ENCODE results near the gene RMND5B. TPM values are rescaled to one million over a fixed set of nuclear protein-coding genes. Genes with fewer than 3 reads are reported as not detected.
"Not testable (repeated sequence)": the region's sequence is repeated elsewhere in the genome, so short reads cannot be mapped to it uniquely, and the experiment has no call there.

RMND5B gene
- total RNA-seq, 2 experiments from 2014 or later: 3.8 to 6.0 TPM

GRCh38 chr5:178182158-178182876 is 51.5 kb downstream of the RMND5B start:
- Mint-ChIP-seq H3K27ac (peak overlapping the region; percentile 68), H3K9me3 (ENCODE audit: insufficient read depth) (no peaks in the 10 kb centered on the region), H3K27me3 (ENCODE audit: low read depth) (no peaks in the 10 kb centered on the region), H3K36me3 (ENCODE audit: low read depth) (no peaks in the 10 kb centered on the region), H3K4me3 (no peak overlapping the region), H3K4me1 (ENCODE audit: low read depth) (peaks cover 9% of the 10 kb centered on the region)
- ChIA-PET CTCF (interaction anchor here (1.4 to 3.4 kb wide), 2 partner anchors 36 to 107 kb away, joined by 3 to 12 read pairs; no protein-coding TSS in a partner anchor), POLR2A (interaction anchor here (1.7 kb wide), 1 partner anchor 22 kb away, joined by 5 read pairs; the partner anchor contains the start of gene HNRNPAB)
- peak; percentile 39 for ATAC-seq
- no peak for DNase-seq

GRCh38 chr5:178186427-178186826 is 55.6 kb downstream of the RMND5B start:
- H3K27me3 Mint-ChIP-seq (ENCODE audit: low read depth): peaks cover 8% of the 10 kb centered on the region
- POLR2A ChIA-PET: interaction anchor here (1.0 kb wide), 1 partner anchor 18 kb away, joined by 4 read pairs; the partner anchor contains the start of gene HNRNPAB
- H3K27ac Mint-ChIP-seq: no peak overlapping the region

GRCh38 chr5:178187014-178187413 is 56.2 kb downstream of the RMND5B start, which contains the start of gene GMCL2:
GMCL2 (minus strand) TSS chr5:178187371; CDS start chr5:178187299, 72 bp downstream.
- H3K36me3 Mint-ChIP-seq (ENCODE audit: low read depth): no peaks in the 10 kb centered on the region
- no peaks in the 10 kb centered on the region for H3K9me3 Mint-ChIP-seq (ENCODE audit: insufficient read depth)
- DNase-seq (no peak), ATAC-seq (no peak)
- no peak within 1 kb of the TSS for H3K27ac Mint-ChIP-seq
- ChIA-PET POLR2A (no interaction called here), CTCF (interaction anchor here (1.3 kb wide), 1 partner anchor 111 kb away, joined by 4 read pairs; no protein-coding TSS in a partner anchor)
- H3K27me3 Mint-ChIP-seq (ENCODE audit: low read depth): peaks cover 8% of the 10 kb centered on the region
- no peak within 1 kb of the TSS for H3K4me3 Mint-ChIP-seq
- H3K4me1 Mint-ChIP-seq (ENCODE audit: low read depth): peaks cover 7% of the 10 kb centered on the region

More at GRCh38 chr5:178186427-178186826, 55.6 kb downstream of the RMND5B start:
- DNase-seq (no peak), ATAC-seq (no peak)
- Mint-ChIP-seq H3K9me3 (ENCODE audit: insufficient read depth) (no peaks in the 10 kb centered on the region), H3K36me3 (ENCODE audit: low read depth) (no peaks in the 10 kb centered on the region), H3K4me1 (ENCODE audit: low read depth) (peaks cover 9% of the 10 kb centered on the region), H3K4me3 (no peak overlapping the region)
- CTCF ChIA-PET: interaction anchor here (1.3 kb wide), 1 partner anchor 111 kb away, joined by 4 read pairs; no protein-coding TSS in a partner anchor

GRCh38 chr5:178189433-178189832 is 58.6 kb downstream of the RMND5B start:
- ATAC-seq (no peak), DNase-seq (no peak)
- POLR2A ChIA-PET: no interaction called here
- Mint-ChIP-seq H3K9me3 (ENCODE audit: insufficient read depth) (peaks cover 3% of the 10 kb centered on the region), H3K27me3 (ENCODE audit: low read depth) (peaks cover 15% of the 10 kb centered on the region), H3K36me3 (ENCODE audit: low read depth) (no peaks in the 10 kb centered on the region), H3K27ac (no peak overlapping the region), H3K4me1 (ENCODE audit: low read depth) (peaks cover 20% of the 10 kb centered on the region), H3K4me3 (no peak overlapping the region)
- CTCF ChIA-PET: no interaction called here

- CTCF ChIA-PET: no interaction called here
- ATAC-seq: no peak
- no peak overlapping the region for H3K4me3 Mint-ChIP-seq
These were observed 60.8 kb downstream of the RMND5B start for GRCh38 chr5:178191661-178192060.

GRCh38 chr5:178192244-178192643 is 61.4 kb downstream of the RMND5B start:
- H3K27ac Mint-ChIP-seq: no peak overlapping the region
- peaks cover 3% of the 10 kb centered on the region for H3K9me3 Mint-ChIP-seq (ENCODE audit: insufficient read depth)
- no peaks in the 10 kb centered on the region for H3K36me3 Mint-ChIP-seq (ENCODE audit: low read depth)
- DNase-seq (no peak), ATAC-seq (no peak)
- POLR2A ChIA-PET: no interaction called here
- H3K4me1 Mint-ChIP-seq (ENCODE audit: low read depth): peaks cover 24% of the 10 kb centered on the region
- CTCF ChIA-PET: no interaction called here
- peaks cover 18% of the 10 kb centered on the region for H3K27me3 Mint-ChIP-seq (ENCODE audit: low read depth)
- H3K4me3 Mint-ChIP-seq: no peak overlapping the region

More at GRCh38 chr5:178191661-178192060, 60.8 kb downstream of the RMND5B start:
- H3K9me3 Mint-ChIP-seq (ENCODE audit: insufficient read depth): peaks cover 3% of the 10 kb centered on the region
- H3K27me3 Mint-ChIP-seq (ENCODE audit: low read depth): peaks cover 18% of the 10 kb centered on the region
- H3K27ac Mint-ChIP-seq: no peak overlapping the region
- no peak for DNase-seq
- peaks cover 24% of the 10 kb centered on the region for H3K4me1 Mint-ChIP-seq (ENCODE audit: low read depth)
- no peaks in the 10 kb centered on the region for H3K36me3 Mint-ChIP-seq (ENCODE audit: low read depth)
- POLR2A ChIA-PET: no interaction called here

- Mint-ChIP-seq H3K4me3 (no peak overlapping the region), H3K4me1 (ENCODE audit: low read depth) (peaks cover 24% of the 10 kb centered on the region), H3K9me3 (ENCODE audit: insufficient read depth) (peaks cover 3% of the 10 kb centered on the region), H3K27me3 (ENCODE audit: low read depth) (peaks cover 18% of the 10 kb centered on the region), H3K27ac (no peak overlapping the region), H3K36me3 (ENCODE audit: low read depth) (no peaks in the 10 kb centered on the region)
- ChIA-PET POLR2A (no interaction called here), CTCF (no interaction called here)
- no peak for ATAC-seq
- no peak for DNase-seq
These were observed 62.0 kb downstream of the RMND5B start for GRCh38 chr5:178192787-178193186.

- peak overlapping the region; percentile 35 for H3K27ac Mint-ChIP-seq
- CTCF ChIA-PET: no interaction called here
- H3K4me3 Mint-ChIP-seq: no peak overlapping the region
- no peaks in the 10 kb centered on the region for H3K36me3 Mint-ChIP-seq (ENCODE audit: low read depth)
- peaks cover 24% of the 10 kb centered on the region for H3K4me1 Mint-ChIP-seq (ENCODE audit: low read depth)
- peaks cover 3% of the 10 kb centered on the region for H3K9me3 Mint-ChIP-seq (ENCODE audit: insufficient read depth)
- no peak for ATAC-seq
- peaks cover 18% of the 10 kb centered on the region for H3K27me3 Mint-ChIP-seq (ENCODE audit: low read depth)
- POLR2A ChIA-PET: no interaction called here
- DNase-seq: no peak
These were observed 62.5 kb downstream of the RMND5B start for GRCh38 chr5:178193251-178193809.

GRCh38 chr5:178194026-178194425 is 63.2 kb downstream of the RMND5B start:
- CTCF ChIA-PET: no interaction called here
- H3K9me3 Mint-ChIP-seq (ENCODE audit: insufficient read depth): peaks cover 3% of the 10 kb centered on the region
- POLR2A ChIA-PET: no interaction called here
- no peak for DNase-seq
- H3K27ac Mint-ChIP-seq: no peak overlapping the region
- peak; percentile 79 for ATAC-seq
- no peaks in the 10 kb centered on the region for H3K36me3 Mint-ChIP-seq (ENCODE audit: low read depth)
- peaks cover 24% of the 10 kb centered on the region for H3K4me1 Mint-ChIP-seq (ENCODE audit: low read depth)
- no peak overlapping the region for H3K4me3 Mint-ChIP-seq
- peaks cover 13% of the 10 kb centered on the region for H3K27me3 Mint-ChIP-seq (ENCODE audit: low read depth)

- DNase-seq (no peak), ATAC-seq (no peak)
- H3K36me3 Mint-ChIP-seq (ENCODE audit: low read depth): no peaks in the 10 kb centered on the region
- H3K9me3 Mint-ChIP-seq (ENCODE audit: insufficient read depth): peaks cover 3% of the 10 kb centered on the region
- ChIA-PET POLR2A (no interaction called here), CTCF (no interaction called here)
- peaks cover 10% of the 10 kb centered on the region for H3K27me3 Mint-ChIP-seq (ENCODE audit: low read depth)
- no peak overlapping the region for H3K27ac Mint-ChIP-seq
- H3K4me3 Mint-ChIP-seq: no peak overlapping the region
- peaks cover 24% of the 10 kb centered on the region for H3K4me1 Mint-ChIP-seq (ENCODE audit: low read depth)
These were observed 65.5 kb downstream of the RMND5B start for GRCh38 chr5:178196281-178196812.

GRCh38 chr5:178196986-178197385 is 66.2 kb downstream of the RMND5B start:
- no peaks in the 10 kb centered on the region for H3K36me3 Mint-ChIP-seq (ENCODE audit: low read depth)
- H3K9me3 Mint-ChIP-seq (ENCODE audit: insufficient read depth): peaks cover 3% of the 10 kb centered on the region
- peaks cover 10% of the 10 kb centered on the region for H3K27me3 Mint-ChIP-seq (ENCODE audit: low read depth)
- POLR2A ChIA-PET: no interaction called here
- DNase-seq: no peak
- no peak overlapping the region for H3K4me3 Mint-ChIP-seq
- no peak for ATAC-seq
- CTCF ChIA-PET: no interaction called here
- peaks cover 24% of the 10 kb centered on the region for H3K4me1 Mint-ChIP-seq (ENCODE audit: low read depth)
- H3K27ac Mint-ChIP-seq: no peak overlapping the region

GRCh38 chr5:178198151-178198550 is 67.3 kb downstream of the RMND5B start:
- H3K4me1 Mint-ChIP-seq (ENCODE audit: low read depth): peaks cover 20% of the 10 kb centered on the region
- H3K36me3 Mint-ChIP-seq (ENCODE audit: low read depth); H3K9me3 Mint-ChIP-seq (ENCODE audit: insufficient read depth); CTCF ChIA-PET; ATAC-seq; DNase-seq; POLR2A ChIA-PET; H3K27me3 Mint-ChIP-seq (ENCODE audit: low read depth); H3K27ac Mint-ChIP-seq; H3K4me3 Mint-ChIP-seq: not testable (repeated sequence)

Measured in activated CD8-positive, alpha-beta T cell treated with anti-CD3 and anti-CD28 coated beads, Interleukin-2, amount 10 ng/mL, durations not matched to agents 7 days and 5 days (primary cell).